Mononuclear cell (primary cell): ENCODE data around the gene GCDH. TPM values are rescaled to one million over a fixed set of nuclear protein-coding genes. Genes with fewer than 3 reads are reported as not detected.
A peak's percentile ranks its signal among the peaks of the same experiment; 100 is the strongest.

Experiments
- H3K27me3 ChIP-seq: 2 replicates; pipeline ENCODE4 v1.6.0; 2011; ENCODE audit warnings: low read length, control low read depth; ENCODE audit not compliant: insufficient read depth
- H3K4me1 ChIP-seq: 2 replicates; pipeline ENCODE4 v1.5.1; 2011; ENCODE audit warnings: mild to moderate bottlenecking, low read length, control low read depth; ENCODE audit not compliant: insufficient read depth
- H3K4me3 ChIP-seq: 2 replicates; pipeline ENCODE4 v1.5.1; 2011; ENCODE audit warnings: mild to moderate bottlenecking, low read length, moderate library complexity
- H3K9me3 ChIP-seq: 2 replicates; pipeline ENCODE4 v1.5.1; 2011; ENCODE audit warnings: low read depth, mild to moderate bottlenecking, control low read depth, low read length
- total RNA-seq: library from RNA; depleted of rRNA; stranded (reverse); fragments of >200 nt; gene quantifications from one replicate; pipeline ENCODE4 v1.2.3, GENCODE V29; 2012

The GCDH gene
- total RNA-seq, 1 donor, result 12.9 TPM

DNA sequence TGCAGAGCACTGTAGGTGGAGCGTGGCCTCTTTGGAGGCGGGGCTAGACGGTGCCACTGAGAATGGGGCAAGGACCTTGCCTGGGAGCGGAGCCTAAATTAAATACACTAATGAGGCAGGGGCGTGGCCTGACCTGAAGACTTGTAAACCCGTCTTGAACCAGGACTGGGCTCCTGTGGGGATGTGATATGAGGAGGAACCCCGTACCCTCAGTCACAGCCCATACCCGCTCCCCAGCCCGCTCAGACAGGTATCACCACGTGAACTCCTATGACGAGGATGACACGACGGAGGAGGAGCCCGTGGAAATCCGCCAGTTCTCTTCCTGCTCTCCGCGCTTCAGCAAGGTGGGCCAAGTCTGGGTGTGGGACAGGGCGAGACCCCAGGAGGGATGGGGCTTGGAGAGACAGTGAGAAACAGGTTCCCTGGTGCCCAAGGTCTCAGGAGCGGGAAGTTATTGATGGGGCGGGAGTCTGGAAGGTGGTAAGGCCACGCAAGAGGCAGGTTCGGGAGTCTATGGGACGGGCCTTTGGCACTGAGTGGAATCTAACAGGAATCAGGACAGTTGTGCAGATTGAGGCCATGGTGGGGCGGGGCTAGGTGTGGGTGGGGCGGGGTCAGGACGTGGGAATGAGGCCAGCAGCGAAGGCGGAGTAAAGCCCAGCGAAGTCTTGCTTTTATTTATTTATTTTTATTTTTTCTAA is 24.4 kb upstream of the GCDH start:
- H3K4me1 ChIP-seq, result peaks cover 11% of the 10 kb centered on the region
- H3K4me3 ChIP-seq, result no peak overlapping the region
- no peaks in the 10 kb centered on the region for H3K27me3 ChIP-seq
- H3K9me3 ChIP-seq, result no peaks in the 10 kb centered on the region

DNA sequence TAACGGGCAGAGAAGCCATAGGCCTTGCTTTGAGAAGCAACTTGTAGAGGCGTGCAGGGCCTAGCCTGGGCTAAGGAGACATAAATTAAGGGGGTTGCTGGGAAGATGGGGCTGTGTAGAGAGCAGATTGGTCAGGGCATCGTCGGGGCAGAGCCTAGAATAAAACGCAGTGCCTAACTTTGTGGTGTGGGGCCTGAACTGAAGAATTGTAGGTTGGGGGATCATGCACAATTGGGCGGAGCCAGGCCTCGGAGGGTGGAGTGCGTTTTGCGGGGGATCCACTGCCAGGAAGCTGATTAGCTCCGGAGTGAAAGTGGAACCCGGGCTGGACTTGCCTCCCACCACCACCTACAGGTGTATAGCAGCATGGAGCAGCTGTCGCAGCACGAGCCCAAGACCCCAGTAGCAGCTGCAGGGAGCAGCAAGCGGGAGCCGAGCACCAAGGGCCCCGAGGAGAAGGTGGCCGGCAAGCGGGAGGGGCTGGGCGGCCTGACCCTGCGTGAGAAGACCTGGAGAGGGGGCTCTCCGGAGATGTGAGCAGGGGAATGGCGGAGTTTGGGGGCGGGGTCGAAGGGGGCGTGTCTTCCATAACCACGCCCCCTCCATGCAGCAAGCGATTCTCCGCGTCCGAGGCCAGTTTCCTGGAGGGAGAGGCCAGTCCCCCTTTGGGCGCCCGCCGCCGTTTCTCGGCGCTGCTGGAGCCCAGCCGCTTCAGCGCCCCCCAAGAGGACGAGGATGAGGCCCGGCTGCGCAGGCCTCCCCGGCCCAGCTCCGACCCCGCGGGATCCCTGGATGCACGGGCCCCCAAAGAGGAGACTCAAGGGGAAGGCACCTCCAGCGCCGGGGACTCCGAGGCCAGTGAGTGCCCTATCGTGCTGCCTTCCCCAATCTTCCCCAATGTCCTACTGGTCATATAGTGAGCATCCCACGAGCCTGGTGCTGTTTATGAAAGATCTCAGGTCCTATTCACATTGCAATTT is 23.6 kb upstream of the GCDH start:
- H3K4me3 ChIP-seq, result peak overlapping the region; percentile 36

DNA sequence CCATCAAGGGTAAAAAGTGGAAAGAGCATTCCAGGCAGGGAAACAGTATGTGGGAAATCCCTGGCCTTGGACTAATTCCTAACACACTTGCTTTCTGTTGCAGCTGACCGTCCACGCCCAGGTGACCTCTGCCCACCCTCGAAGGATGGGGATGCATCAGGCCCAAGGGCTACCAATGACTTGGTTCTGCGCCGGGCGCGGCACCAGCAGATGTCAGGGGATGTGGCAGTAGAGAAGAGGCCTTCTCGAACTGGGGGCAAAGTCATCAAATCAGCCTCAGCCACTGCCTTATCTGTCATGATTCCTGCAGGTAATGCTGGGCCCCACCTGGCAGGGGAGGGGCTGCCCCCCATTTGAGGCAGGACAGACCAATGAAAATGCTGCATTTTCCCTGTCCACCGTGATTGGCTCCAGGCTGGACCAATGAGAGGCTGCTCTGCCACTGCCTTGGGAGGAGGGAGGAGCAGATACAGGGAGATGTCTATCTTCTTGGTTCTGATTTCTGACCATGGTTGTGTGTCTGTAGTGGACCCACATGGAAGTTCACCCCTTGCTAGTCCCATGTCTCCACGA is 22.3 kb upstream of the GCDH start:
- no peaks in the 10 kb centered on the region for H3K9me3 ChIP-seq
- H3K4me3 ChIP-seq, result no peak overlapping the region
- H3K27me3 ChIP-seq, result no peaks in the 10 kb centered on the region
- H3K4me1 ChIP-seq, result peaks cover 11% of the 10 kb centered on the region

More for the DNA sequence above, 23.6 kb upstream of the GCDH start:
- Histone ChIP-seq H3K27me3 (no peaks in the 10 kb centered on the region), H3K4me1 (peaks cover 11% of the 10 kb centered on the region), H3K9me3 (no peaks in the 10 kb centered on the region)

DNA sequence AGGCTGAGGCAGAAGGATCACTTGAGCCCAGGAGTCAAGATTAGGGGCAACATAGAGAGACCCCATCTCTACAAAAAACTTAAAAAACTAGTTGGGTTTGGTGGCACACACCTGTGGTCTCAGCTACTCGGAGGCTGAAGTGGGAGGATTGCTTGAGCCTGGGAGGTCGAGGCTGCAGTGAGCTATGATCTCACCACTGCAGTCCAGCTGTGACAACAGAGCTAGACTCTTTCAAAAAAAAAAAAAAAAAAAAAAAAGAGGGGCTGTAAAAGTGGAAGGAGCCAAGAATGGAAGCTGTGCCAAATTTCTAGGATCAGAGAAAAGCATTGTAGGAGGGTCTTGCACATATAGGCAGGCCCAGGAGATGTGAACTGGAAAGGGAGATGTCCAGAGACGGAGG is 19.3 kb upstream of the GCDH start:
- Histone ChIP-seq H3K9me3 (no peaks in the 10 kb centered on the region), H3K4me1 (peaks cover 11% of the 10 kb centered on the region), H3K27me3 (no peaks in the 10 kb centered on the region), H3K4me3 (no peak overlapping the region)

DNA sequence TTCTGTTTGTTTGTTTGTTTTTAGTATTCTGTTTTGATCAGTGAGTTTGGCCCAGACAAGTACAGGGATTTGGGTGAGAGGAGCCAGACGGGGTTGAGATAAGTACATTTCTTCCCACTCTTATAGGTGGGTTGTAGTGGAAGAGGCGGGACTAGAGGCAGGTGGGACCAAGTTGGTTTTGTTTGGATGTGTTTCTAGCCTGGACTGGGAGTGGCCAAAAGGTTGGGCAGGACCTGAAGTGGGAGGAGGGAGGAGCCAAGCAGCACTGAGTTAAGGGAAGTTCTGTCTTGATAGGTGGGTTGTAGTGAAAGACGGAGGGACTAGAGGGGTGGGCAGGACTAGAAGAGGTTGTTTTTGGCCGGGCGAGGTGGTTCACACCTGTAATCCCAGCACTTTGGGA is 18.7 kb upstream of the GCDH start:
- no peak overlapping the region for H3K4me3 ChIP-seq
- peaks cover 8% of the 10 kb centered on the region for H3K4me1 ChIP-seq
- H3K9me3 ChIP-seq, result no peaks in the 10 kb centered on the region
- H3K27me3 ChIP-seq, result no peaks in the 10 kb centered on the region

DNA sequence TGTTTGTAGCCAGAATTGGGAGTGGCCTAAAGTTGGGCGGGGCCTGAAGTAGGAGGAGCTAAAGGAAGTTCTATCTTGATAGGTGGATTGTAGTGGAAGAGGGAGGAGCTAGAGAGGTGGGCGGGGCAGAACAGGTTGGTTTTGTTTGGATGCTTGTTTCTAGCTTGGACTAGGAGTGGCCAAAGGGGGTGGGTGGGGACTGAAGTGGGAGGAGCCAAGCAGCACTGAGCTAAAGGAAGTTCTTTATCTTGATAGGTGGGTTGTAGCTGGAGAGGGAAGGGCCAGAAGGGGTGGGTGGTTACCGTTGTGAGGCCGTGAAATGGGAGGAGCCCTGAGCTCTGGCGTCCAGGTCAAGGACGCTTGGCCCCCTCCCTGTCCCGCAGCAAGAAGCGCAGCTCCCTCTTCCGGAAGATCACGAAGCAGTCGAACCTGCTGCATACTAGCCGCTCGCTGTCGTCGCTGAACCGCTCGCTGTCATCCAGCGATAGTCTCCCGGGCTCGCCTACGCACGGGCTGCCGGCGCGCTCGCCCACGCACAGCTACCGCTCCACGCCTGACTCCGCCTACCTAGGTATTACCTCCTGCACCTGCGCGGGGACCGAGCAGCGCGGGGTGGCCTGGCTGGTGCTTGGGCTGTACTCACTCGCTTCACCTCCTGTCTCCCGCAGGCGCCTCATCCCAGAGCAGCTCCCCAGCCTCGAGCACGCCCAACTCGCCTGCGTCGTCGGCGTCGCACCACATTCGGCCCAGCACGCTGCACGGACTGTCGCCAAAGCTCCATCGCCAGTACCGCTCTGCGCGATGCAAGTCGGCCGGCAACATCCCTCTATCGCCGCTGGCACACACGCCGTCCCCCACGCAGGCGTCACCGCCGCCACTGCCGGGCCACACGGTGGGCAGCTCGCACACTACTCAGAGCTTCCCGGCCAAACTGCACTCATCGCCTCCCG is 17.7 kb upstream of the GCDH start:
- Histone ChIP-seq H3K4me3 (no peak overlapping the region), H3K9me3 (no peaks in the 10 kb centered on the region)

DNA sequence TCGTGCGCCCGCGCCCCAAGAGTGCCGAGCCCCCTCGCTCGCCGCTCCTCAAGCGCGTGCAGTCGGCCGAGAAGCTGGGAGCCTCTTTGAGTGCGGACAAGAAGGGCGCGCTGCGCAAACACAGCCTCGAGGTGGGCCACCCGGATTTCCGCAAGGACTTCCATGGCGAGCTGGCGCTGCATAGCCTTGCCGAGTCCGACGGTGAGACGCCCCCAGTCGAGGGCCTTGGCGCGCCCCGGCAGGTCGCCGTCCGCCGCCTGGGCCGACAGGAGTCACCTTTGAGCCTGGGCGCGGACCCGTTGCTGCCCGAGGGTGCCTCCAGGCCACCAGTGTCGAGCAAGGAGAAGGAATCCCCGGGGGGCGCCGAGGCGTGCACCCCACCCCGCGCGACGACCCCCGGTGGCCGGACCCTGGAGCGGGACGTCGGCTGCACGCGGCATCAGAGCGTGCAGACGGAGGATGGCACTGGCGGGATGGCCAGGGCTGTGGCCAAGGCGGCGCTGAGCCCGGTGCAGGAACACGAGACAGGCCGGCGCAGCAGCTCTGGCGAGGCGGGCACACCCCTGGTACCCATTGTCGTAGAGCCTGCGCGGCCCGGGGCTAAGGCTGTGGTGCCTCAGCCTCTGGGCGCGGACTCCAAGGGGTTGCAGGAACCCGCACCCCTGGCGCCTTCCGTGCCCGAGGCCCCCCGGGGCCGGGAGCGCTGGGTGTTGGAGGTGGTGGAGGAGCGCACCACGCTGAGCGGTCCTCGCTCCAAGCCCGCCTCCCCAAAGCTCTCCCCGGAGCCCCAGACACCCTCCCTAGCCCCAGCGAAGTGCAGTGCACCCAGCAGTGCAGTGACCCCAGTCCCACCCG is 16.8 kb upstream of the GCDH start:
- Histone ChIP-seq H3K27me3 (no peaks in the 10 kb centered on the region), H3K4me1 (no peaks in the 10 kb centered on the region), H3K4me3 (no peak overlapping the region), H3K9me3 (no peaks in the 10 kb centered on the region)

More for the DNA sequence above, 17.7 kb upstream of the GCDH start:
- Histone ChIP-seq H3K27me3 (no peaks in the 10 kb centered on the region), H3K4me1 (no peaks in the 10 kb centered on the region)

DNA sequence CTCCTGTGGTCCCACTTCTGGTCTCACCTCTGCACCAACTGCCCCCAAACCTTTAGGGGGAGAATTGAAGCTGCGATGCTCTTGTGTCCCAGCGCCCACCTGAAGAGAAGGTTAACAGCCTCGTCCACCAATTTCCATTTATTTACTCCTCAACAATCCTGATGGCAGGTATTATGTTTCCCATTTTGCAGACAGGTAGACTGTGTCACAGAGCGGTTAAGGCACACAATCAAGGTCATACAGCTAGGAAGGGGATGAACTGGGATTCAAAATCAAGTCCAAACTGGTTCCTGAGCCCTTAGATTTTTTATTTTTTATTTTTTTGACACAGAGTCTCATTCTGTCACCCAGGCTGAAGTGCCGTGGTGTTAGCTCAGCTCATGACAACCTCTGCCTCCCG is 15.9 kb upstream of the GCDH start:
- Histone ChIP-seq H3K4me1 (peaks cover 3% of the 10 kb centered on the region), H3K4me3 (no peak overlapping the region), H3K27me3 (no peaks in the 10 kb centered on the region), H3K9me3 (no peaks in the 10 kb centered on the region)

DNA sequence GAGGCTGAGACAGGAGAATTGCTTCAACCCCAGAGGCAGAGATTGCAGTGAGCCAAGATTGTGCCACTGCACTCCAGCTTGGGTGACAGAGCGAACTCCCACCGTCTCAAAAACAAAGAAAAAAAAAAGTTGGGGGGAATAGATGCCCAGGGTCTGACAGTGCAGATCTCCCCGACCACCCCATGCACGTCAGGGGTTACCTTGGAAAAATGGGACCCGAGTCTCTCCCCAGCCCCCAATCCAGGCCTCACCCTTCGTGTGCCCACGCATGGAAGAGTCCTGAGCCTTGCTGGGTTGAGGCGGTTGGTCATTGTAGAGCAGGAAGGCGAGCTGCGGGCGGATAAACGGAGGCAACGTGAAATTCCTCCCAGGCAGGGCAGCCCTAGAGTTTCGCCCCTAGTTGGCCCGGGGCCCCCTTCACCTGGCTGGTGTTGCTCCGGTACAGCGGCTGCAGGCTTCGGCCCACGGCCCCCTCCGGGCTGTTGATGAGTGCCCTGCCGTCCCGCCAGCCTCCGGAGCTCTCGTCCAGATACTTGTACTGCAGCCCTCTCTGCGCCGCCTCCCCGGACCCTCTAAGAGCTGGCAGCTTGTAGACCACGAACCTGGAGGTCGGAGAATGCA is 10.3 kb upstream of the GCDH start:
- Histone ChIP-seq H3K9me3 (no peaks in the 10 kb centered on the region), H3K4me1 (peaks cover 58% of the 10 kb centered on the region), H3K27me3 (no peaks in the 10 kb centered on the region), H3K4me3 (peak overlapping the region; percentile 64)

DNA sequence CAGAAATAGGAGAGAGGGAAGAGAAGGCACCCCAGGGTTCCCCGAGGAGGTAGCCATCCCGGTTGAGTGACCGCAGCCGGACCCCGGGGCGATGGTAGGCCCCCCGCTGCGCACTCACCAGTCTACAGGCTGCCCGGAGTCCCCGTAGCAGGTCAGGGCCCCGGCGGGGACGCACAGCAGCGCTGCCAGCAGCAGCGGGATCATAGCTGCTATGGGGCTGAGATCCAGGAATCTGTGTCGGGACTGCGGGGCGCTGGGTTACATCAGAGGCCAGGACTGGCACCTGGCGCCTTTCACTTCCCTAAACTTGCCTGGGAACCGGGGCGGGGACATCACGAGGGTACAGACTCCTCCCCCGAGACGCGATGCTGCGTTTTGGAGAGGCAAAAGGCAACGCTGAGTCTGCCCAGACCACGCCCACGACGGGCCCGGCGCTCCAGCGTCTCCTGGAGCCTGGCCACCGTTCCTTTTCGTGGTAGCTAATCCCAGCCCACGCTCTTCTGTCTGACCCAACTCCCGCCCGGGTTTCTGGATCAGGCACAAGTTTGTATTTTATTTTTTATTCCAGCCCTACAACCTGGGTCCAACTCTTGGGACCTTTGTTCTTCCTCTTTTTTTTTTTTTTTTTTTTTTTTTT is 9.7 kb upstream of the GCDH start, which contains the start of gene DNASE2:
Gene DNASE2 (minus strand): TSS at position 278 of the 637 bp plus-strand sequence. CDS start 74 bp downstream, at position 204.
- peak within 1 kb of the TSS; percentile 64 for H3K4me3 ChIP-seq
- H3K4me1 ChIP-seq, result peaks cover 62% of the 10 kb centered on the region
- H3K27me3 ChIP-seq, result no peaks in the 10 kb centered on the region
- H3K9me3 ChIP-seq, result no peaks in the 10 kb centered on the region

DNA sequence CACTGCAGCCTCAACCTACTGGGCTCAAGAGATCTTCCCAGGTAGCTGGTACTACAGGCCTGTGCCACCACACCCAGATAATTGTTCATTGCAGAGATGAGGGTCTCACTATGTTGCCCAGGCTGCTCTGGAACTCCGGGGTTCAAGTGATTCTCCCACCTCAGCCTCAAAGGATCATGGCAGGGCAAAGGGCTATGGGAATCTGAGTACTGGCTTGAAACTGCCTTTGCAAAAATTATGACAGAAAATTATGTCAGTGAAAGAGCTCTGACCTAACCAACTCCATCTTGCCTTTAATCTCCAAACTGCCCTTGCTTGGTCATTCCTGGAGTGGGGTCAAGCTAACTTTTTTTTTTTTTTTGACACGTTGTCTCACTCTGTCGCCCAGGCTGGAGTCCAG is 8.4 kb upstream of the GCDH start:
- Histone ChIP-seq H3K27me3 (no peaks in the 10 kb centered on the region), H3K4me1 (peaks cover 62% of the 10 kb centered on the region), H3K9me3 (no peaks in the 10 kb centered on the region), H3K4me3 (no peak overlapping the region)

DNA sequence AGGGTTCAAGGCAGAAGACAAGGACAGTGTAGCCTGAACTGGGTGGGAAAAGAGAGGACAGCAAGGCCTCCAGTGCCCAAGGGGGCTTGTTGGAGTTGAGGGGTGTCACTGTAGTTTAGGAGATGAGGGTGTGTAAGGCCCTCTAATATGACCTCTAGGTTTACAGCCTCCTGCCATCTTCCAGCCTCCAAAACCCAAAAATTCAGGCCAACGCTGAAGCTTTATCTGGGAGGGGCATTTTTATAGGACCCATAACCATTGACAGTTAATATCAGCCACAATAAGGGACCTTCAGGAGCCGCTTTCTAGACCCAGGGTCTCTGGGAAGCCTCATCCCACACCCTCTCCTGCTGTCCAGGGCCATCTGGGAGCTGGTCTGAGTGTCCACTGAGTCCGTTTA is 6.8 kb upstream of the GCDH start:
- Histone ChIP-seq H3K27me3 (no peaks in the 10 kb centered on the region), H3K4me3 (no peak overlapping the region), H3K4me1 (peaks cover 62% of the 10 kb centered on the region), H3K9me3 (no peaks in the 10 kb centered on the region)

DNA sequence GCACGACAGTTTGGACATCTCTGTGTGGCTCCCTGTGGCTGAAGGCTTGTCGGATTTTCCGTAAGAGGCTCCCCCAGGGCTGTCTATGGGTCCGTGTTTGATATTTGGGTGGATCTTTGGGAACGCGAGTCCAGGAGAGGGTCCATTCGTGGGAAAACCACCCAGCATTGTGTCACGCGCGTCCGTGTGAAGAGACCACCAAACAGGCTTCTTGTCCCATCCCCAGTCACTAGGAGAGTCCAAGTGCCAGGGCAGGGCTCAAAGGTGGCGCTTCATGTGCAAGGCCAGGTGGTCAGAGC is 6.4 kb upstream of the GCDH start:
- H3K4me1 ChIP-seq, result peaks cover 62% of the 10 kb centered on the region
- H3K27me3 ChIP-seq, result no peaks in the 10 kb centered on the region
- no peaks in the 10 kb centered on the region for H3K9me3 ChIP-seq
- H3K4me3 ChIP-seq, result no peak overlapping the region
